ENCODE results near the gene ORM2.
"Not testable (repeated sequence)": the region's sequence is repeated elsewhere in the genome, so short reads cannot be mapped to it uniquely, and the experiment has no call there.

The ORM2 gene

GRCh38 chr9:114314881-114315722, 14.6 kb upstream of the ORM2 start:
- DNase-seq = no peak

GRCh38 chr9:114315723-114316363, 13.8 kb upstream of the ORM2 start:
- no peak for DNase-seq

GRCh38 chr9:114316605-114317230, 13.0 kb upstream of the ORM2 start:
- DNase-seq = no peak

GRCh38 chr9:114317665-114318357, 11.9 kb upstream of the ORM2 start:
- no peak for DNase-seq

GRCh38 chr9:114318416-114318815, 11.3 kb upstream of the ORM2 start:
- DNase-seq = no peak

GRCh38 chr9:114319147-114319546, 10.5 kb upstream of the ORM2 start:
- DNase-seq = no peak

- not testable (repeated sequence) for DNase-seq
These were observed 9.0 kb upstream of the ORM2 start for GRCh38 chr9:114320710-114321109.

- no peak for DNase-seq
These were observed 7.9 kb upstream of the ORM2 start for GRCh38 chr9:114321759-114322158.

- not testable (repeated sequence) for DNase-seq
These were observed 7.4 kb upstream of the ORM2 start for GRCh38 chr9:114322160-114322818.

GRCh38 chr9:114322831-114323531, 6.7 kb upstream of the ORM2 start, which contains the start of gene ORM1:
TSS of gene ORM1 (plus strand) at chr9:114323098. CDS start at chr9:114323134, 36 bp downstream.
- DNase-seq = not testable (repeated sequence)

GRCh38 chr9:114323849-114324248, 5.8 kb upstream of the ORM2 start:
- DNase-seq = not testable (repeated sequence)

GRCh38 chr9:114324492-114324891, 5.2 kb upstream of the ORM2 start:
- DNase-seq = no peak

GRCh38 chr9:114324965-114325364, 4.7 kb upstream of the ORM2 start:
- DNase-seq = not testable (repeated sequence)

GRCh38 chr9:114325684-114326254, 3.9 kb upstream of the ORM2 start:
- DNase-seq = not testable (repeated sequence)

- DNase-seq = no peak
These were observed 1.9 kb upstream of the ORM2 start for GRCh38 chr9:114327749-114328148.

- DNase-seq = not testable (repeated sequence)
These were observed 1.3 kb upstream of the ORM2 start for GRCh38 chr9:114328357-114328820.

- not testable (repeated sequence) for DNase-seq
These were observed 588 bp upstream of the ORM2 start for GRCh38 chr9:114328937-114329624.

- no peak for DNase-seq
These were observed 967 bp downstream of the ORM2 start for GRCh38 chr9:114330636-114331035.

GRCh38 chr9:114331229-114332195, 1.8 kb downstream of the ORM2 start:
- not testable (repeated sequence) for DNase-seq

All from amniotic stem cell (primary cell).